ENCODE results near the gene AUTS2.

GRCh38 chr7:70736715-70737460 is 1138.6 kb downstream of the AUTS2 start:
- TF ChIP-seq GATA3 (IDR thresholded peaks at IDR 0.05; ENCODE audit: low read depth, low read length) (no peak), GATA2 (IDR thresholded peaks at IDR 0.05; ENCODE audit: low read depth, low read length) (no peak)
